GM12878 (cell line): ENCODE results near the gene PSTPIP2. TPM values are rescaled to one million over a fixed set of nuclear protein-coding genes. Genes with fewer than 3 reads are reported as not detected.

Experiments used
- ATAC-seq: fragments of 200-7000 bp; cut with Tn5 transposase; 3 replicates; pipeline ENCODE4 v1.9.1; 2020; ENCODE audit warnings: mild to moderate bottlenecking, moderate library complexity
- BruUV-seq: library from RNA; stranded (reverse); fragments of 400-500 nt; replicated peaks from 2 replicates; lab custom pipeline; 2021; lab: Mats Ljungman, UMichigan
- CTCF ChIA-PET: fragments of 300-600 bp; sonication (Branson Sonifier 250); formaldehyde crosslinking; extraction: SDS; loops from one replicate; lab custom pipeline; 2021; ENCODE audit warnings: inconsistent platforms; lab: Yijun Ruan, JAX
- POLR2A ChIA-PET: fragments of 350-600 bp; formaldehyde crosslinking; extraction: SDS; loops from one replicate; lab custom pipeline; 2021; ENCODE audit warnings: inconsistent platforms; lab: Charles Lee
- RAD21 ChIA-PET: fragments of 300-600 bp; sonication (Branson Sonifier 250); formaldehyde crosslinking; loops from one replicate; lab custom pipeline; 2023; ENCODE audit warnings: antibody characterized with exemption; ENCODE audit not compliant: unreplicated experiment; lab: Charles Lee
- SMC1A ChIA-PET: fragments of 300-600 bp; sonication (Branson Sonifier 250); formaldehyde crosslinking; loops from one replicate; lab custom pipeline; 2023; ENCODE audit not compliant: unreplicated experiment, uncharacterized antibody; lab: Charles Lee
- DNase-seq: peaks from one replicate; pipeline ENCODE4 v3.0.0-alpha.2; 2011; ENCODE audit warnings: low read depth, low spot score
- FAIRE-seq: peaks from 3 replicates; lab custom pipeline; 2011; peaks lifted over from hg19 to GRCh38; lab: Jason Lieb, UNC
- H2AFZ ChIP-seq: 2 replicates; pipeline ENCODE4 v1.6.0; 2011; ENCODE audit warnings: low read depth, low read length, control low read depth; ENCODE audit not compliant: control insufficient read depth
- H3K27ac ChIP-seq: 2 replicates; pipeline ENCODE4 v1.5.1; 2011; ENCODE audit warnings: control low read depth; ENCODE audit not compliant: control insufficient read depth, insufficient read depth
- H3K27me3 ChIP-seq, 2 experiments: replicated peaks in 1 of 2; 2 replicates each; pipeline versions ENCODE4 v1.6.0 to v1.6.1; 2011; ENCODE audit warnings: low read length in 1 of 2; ENCODE audit not compliant: control insufficient read depth in 2 of 2, insufficient read depth in 2 of 2
- H3K36me3 ChIP-seq, 2 experiments: 2 replicates each; pipeline ENCODE4 v1.5.1; 2011; ENCODE audit warnings: low read length in 1 of 2; ENCODE audit not compliant: control insufficient read depth in 2 of 2, insufficient read depth in 2 of 2
- H3K4me1 ChIP-seq: 2 replicates; pipeline ENCODE4 v1.6.1; 2011; ENCODE audit warnings: mild to moderate bottlenecking, low read length, moderate library complexity, mixed read lengths; ENCODE audit not compliant: control insufficient read depth, insufficient read depth
- H3K4me2 ChIP-seq: 2 replicates; pipeline ENCODE4 v1.6.0; 2011; ENCODE audit warnings: control low read depth; ENCODE audit not compliant: control insufficient read depth, insufficient read depth
- H3K4me3 ChIP-seq: fragments of 200-600 bp; sonication (generic); 2 replicates; pipeline ENCODE4 v1.5.1; 2016
- H3K79me2 ChIP-seq: 2 replicates; pipeline ENCODE4 v1.6.0; 2011; ENCODE audit warnings: low read length; ENCODE audit not compliant: control insufficient read depth, insufficient read depth
- H3K9ac ChIP-seq: 2 replicates; pipeline ENCODE4 v1.8.0; 2011; ENCODE audit warnings: low read length, control low read depth, mixed read lengths; ENCODE audit not compliant: control insufficient read depth, insufficient read depth
- H3K9me3 ChIP-seq: replicated peaks from 3 replicates; pipeline ENCODE4 v1.5.1; 2011; ENCODE audit warnings: mild to moderate bottlenecking, low read length; ENCODE audit not compliant: control insufficient read depth, insufficient read depth
- H4K20me1 ChIP-seq: 2 replicates; pipeline ENCODE4 v1.6.0; 2011; ENCODE audit not compliant: control insufficient read depth, insufficient read depth
- CUX1 ChIP-seq: IDR thresholded peaks from 2 replicates; pipeline ENCODE4 v1.6.1; 2012; ENCODE audit warnings: improper control_type of control experiment, low read depth, low read length; ENCODE audit not compliant: insufficient replicate concordance
- MTA2 ChIP-seq: fragments of 450-650 bp; IDR thresholded peaks from 2 replicates; pipeline ENCODE4 v1.6.1; 2016; ENCODE audit warnings: low read depth, mild to moderate bottlenecking, moderate library complexity
- NRF1 ChIP-seq: conservative IDR thresholded peaks from 2 replicates; pipeline ENCODE4 v1.6.1; 2011; ENCODE audit warnings: mild to moderate bottlenecking, low read depth, low read length, improper control_type of control experiment
- POLR2A ChIP-seq: IDR thresholded peaks from 2 replicates; pipeline ENCODE4 v1.6.1; 2011; ENCODE audit warnings: low read depth, mild to moderate bottlenecking, low read length
- RELB ChIP-seq: fragments of 450-650 bp; IDR thresholded peaks from 2 replicates; pipeline ENCODE4 v1.6.1; 2017; ENCODE audit warnings: low read depth, mild to moderate bottlenecking, moderate library complexity
- REST ChIP-seq: IDR thresholded peaks from 2 replicates; pipeline ENCODE4 v1.6.1; 2012; ENCODE audit warnings: mild to moderate bottlenecking, low read depth, low read length
- ZBTB11 ChIP-seq: fragments of 450-650 bp; formaldehyde crosslinking; IDR thresholded peaks from 2 replicates; pipeline ENCODE4 v1.5.0; 2022; ENCODE audit warnings: mild to moderate bottlenecking, missing genetic modification characterization
- ZNF622 ChIP-seq: fragments of 450-650 bp; IDR thresholded peaks from 2 replicates; pipeline ENCODE4 v1.6.1; 2017; ENCODE audit warnings: mild to moderate bottlenecking, inconsistent platforms
- ZSCAN29 ChIP-seq: fragments of 450-650 bp; IDR thresholded peaks from 2 replicates; pipeline ENCODE4 v1.6.1; 2017; ENCODE audit warnings: mild to moderate bottlenecking, moderate library complexity
- WGBS: methylation state at CpG from one replicate; pipeline ENCODE4 v1.1.6; 2016; ENCODE audit warnings: low lambda C conversion rate; ENCODE audit not compliant: insufficient replicate concordance, insufficient coverage; ENCODE audit errors: missing lambda C conversion rate; 5-methylcytosine and 5-hydroxymethylcytosine counted together
- in situ Hi-C: fragments of 300-500 bp; cut with MboI; formaldehyde crosslinking; loops from 9 replicates; pipeline ENCODE4 v1.14.3; 2018; ENCODE audit warnings: mixed read lengths
- intact Hi-C: fragments of 100-400 bp; cut with micrococcal nuclease; formaldehyde crosslinking; loops from one replicate; pipeline ENCODE4 v1.14.2; 2022; ENCODE audit not compliant: unreplicated experiment
- polyA plus RNA-seq, 11 experiments: library from polyadenylated mRNA; depleted of rRNA in 4 of 11; unstranded in 6 of 11; stranded (reverse) in 5 of 11; fragments of >200 nt; fragmentation: Nextera tagmentation in 4 of 11; fragmentation: Illumina TruSeq in 1 of 11; extraction: Ambion mirVana in 4 of 11; extraction: Trizol in 1 of 11; gene quantifications; 1 replicate in 1 of 11; 2 replicates in 10 of 11; pipeline versions ENCODE4 v1.2.1 to v1.2.3, GENCODE V29; 2011 to 2016; ENCODE audit warnings: inconsistent platforms in 2 of 11, missing spikeins in 2 of 11, low read depth in 1 of 11
- total RNA-seq, 4 experiments: library from RNA; depleted of rRNA in 3 of 4; stranded (reverse); fragments of >200 nt in 3 of 4; fragmentation: Illumina TruSeq in 1 of 4; extraction: Trizol in 1 of 4; gene quantifications; 2 replicates each; pipeline versions ENCODE4 v1.2.1 to v1.2.3, GENCODE V29; 2013 to 2021

PSTPIP2 gene
- total and polyA plus RNA-seq, 10 of the 15 experiments (the other 5 are each of a cell fraction or from before 2014, with no cell fraction given), result 0.69 to 38.4 (median 24.7) TPM

- TF ChIP-seq NRF1, result no peak
- TF ChIP-seq ZNF622, result no peak
Measured at GRCh38 chr18:46008531-46008930, 63.5 kb downstream of the PSTPIP2 start (continued).

- ChIA-PET CTCF (no interaction called here), RAD21 (no interaction called here), POLR2A (no interaction called here), SMC1A (no interaction called here)
- no peaks in the 10 kb centered on the region; a peak in 1 of 4 replicates for H3K36me3 ChIP-seq
- no peak overlapping the region for H3K4me2 ChIP-seq
- no peak for FAIRE-seq
- ATAC-seq, result no peak
- in situ Hi-C loops (no loop called here), intact Hi-C loops (no loop called here)
- H4K20me1 ChIP-seq, result no peaks in the 10 kb centered on the region
- no peaks in the 10 kb centered on the region for H3K27me3 ChIP-seq
- no peak overlapping the region for H3K4me3 ChIP-seq
- no peak overlapping the region for H3K9ac ChIP-seq
- BruUV-seq, result no TSS peak
- peaks cover 4% of the 10 kb centered on the region; the same call in 1 of the 2 replicates for H3K4me1 ChIP-seq
- no peak overlapping the region for H2AFZ ChIP-seq
- 69% methylated on average over 5 of the region's 5 CpGs for WGBS
- no peak overlapping the region for H3K27ac ChIP-seq
- no peaks in the 10 kb centered on the region; the same call in 2 of the 3 replicates for H3K9me3 ChIP-seq
- H3K79me2 ChIP-seq, result no peaks in the 10 kb centered on the region
- no peak for DNase-seq
- no peak for TF ChIP-seq ZSCAN29
- no peak for TF ChIP-seq MTA2
- TF ChIP-seq ZBTB11 (CRISPR knock-in tag), result no peak
- TF ChIP-seq CUX1, result no peak
- no peak for TF ChIP-seq POLR2A
- no peak for TF ChIP-seq REST
- TF ChIP-seq RELB, result no peak
Measured at GRCh38 chr18:46007165-46007564, 64.9 kb downstream of the PSTPIP2 start.
